ENCODE data around the gene LRRC10B. TPM values are rescaled to one million over a fixed set of nuclear protein-coding genes. Genes with fewer than 3 reads are reported as not detected.

LRRC10B gene
- total and polyA plus RNA-seq, 4 donors: 0.13 to 2.8 (median 1.1) TPM; not detected in 1

- peak; percentile 68 for ATAC-seq (ENCODE audit: low FRiP score)
- peak in 1 of 2 donors; percentile 84 for DNase-seq
- H3K4me3 ChIP-seq (ENCODE audit: low read length in 2 of 2): no peak overlapping the region
- no peaks in the 10 kb centered on the region for H3K9me3 ChIP-seq (ENCODE audit: control insufficient read depth, low read length)
- intact Hi-C loops (cut with DNase I): loop anchor here (1.0 to 10.0 kb wide), 4 partner anchors 40 to 108 kb away; no protein-coding TSS in a partner anchor
- H3K36me3 ChIP-seq (ENCODE audit: control insufficient read depth in 1 of 2, insufficient read depth in 2 of 2, low read length in 1 of 2): no peaks in the 10 kb centered on the region
- H3K27me3 ChIP-seq (ENCODE audit: control insufficient read depth in 1 of 2, insufficient read depth in 2 of 2, low read length in 1 of 2): no peaks in the 10 kb centered on the region
- 9 to 12% methylated on average over 23 of the region's 23 CpGs for WGBS, 2 donors
- no peaks in the 10 kb centered on the region for H3K4me1 ChIP-seq (ENCODE audit: control insufficient read depth in 1 of 2, insufficient read depth in 2 of 2, low read length in 2 of 2)
- no peak overlapping the region for H3K27ac ChIP-seq (ENCODE audit: low read depth in 1 of 2, low read length in 2 of 2)
Observed at GRCh38 chr11:61516675-61517572, 8.4 kb downstream of the LRRC10B start.

DNA sequence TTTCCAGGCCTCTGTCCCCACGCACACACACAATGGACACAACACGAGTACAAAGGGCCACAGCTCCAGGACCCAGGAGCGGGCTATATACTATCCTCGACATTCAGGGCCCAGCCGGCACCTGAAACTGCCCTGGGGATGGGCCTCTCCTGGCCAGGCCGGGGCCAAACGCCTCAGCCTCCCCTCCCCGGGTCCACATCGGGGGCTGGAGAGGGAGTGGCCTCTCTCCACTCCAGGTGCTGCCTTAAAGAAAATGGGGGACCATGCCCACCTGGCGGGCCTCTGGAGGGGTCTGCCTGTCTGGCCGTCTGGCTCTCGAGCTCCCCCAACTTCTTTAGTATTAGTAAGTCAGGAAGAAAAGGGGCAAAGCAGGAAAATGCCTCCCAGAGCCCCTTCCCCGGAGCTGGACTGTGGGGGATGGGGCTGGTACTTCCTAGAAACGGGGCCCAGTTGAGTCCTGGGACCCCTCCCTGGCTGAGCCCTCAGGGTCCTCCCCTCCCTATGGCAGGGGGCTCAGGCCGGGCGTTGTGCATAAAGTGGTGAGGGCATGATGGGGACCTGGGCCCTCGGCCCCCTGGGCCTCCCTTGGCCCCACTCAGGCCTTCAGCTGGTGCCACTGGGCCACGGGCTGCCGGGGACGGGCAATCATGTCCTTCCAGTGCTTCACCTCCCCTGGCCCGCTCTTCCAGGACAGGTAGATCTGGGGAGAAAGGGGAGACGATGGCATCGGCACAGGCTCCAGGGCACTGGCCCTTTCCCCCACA lies 9.7 kb downstream of the LRRC10B start:
- DNase-seq (no peak), ATAC-seq (ENCODE audit: low FRiP score) (no peak)

GRCh38 chr11:61522881-61523280 lies 14.3 kb downstream of the LRRC10B start:
- no peaks in the 10 kb centered on the region for H3K27me3 ChIP-seq (ENCODE audit: control insufficient read depth in 1 of 2, insufficient read depth in 2 of 2, low read length in 1 of 2)
- no peaks in the 10 kb centered on the region for H3K4me1 ChIP-seq (ENCODE audit: control insufficient read depth in 1 of 2, insufficient read depth in 2 of 2, low read length in 2 of 2)
- no peak for DNase-seq
- no peak for ATAC-seq (ENCODE audit: low FRiP score)
- no peak overlapping the region for H3K4me3 ChIP-seq (ENCODE audit: low read length in 2 of 2)
- no peaks in the 10 kb centered on the region for H3K9me3 ChIP-seq (ENCODE audit: control insufficient read depth, low read length)
- no peaks in the 10 kb centered on the region for H3K36me3 ChIP-seq (ENCODE audit: control insufficient read depth in 1 of 2, insufficient read depth in 2 of 2, low read length in 1 of 2)
- 85 to 88% methylated on average over 15 of the region's 15 CpGs for WGBS, 2 donors
- H3K27ac ChIP-seq (ENCODE audit: low read depth in 1 of 2, low read length in 2 of 2): no peak overlapping the region
- intact Hi-C loops (cut with DNase I): no loop called here

More for the DNA sequence above, 9.7 kb downstream of the LRRC10B start:
- Histone ChIP-seq H3K4me3 (ENCODE audit: low read length in 2 of 2) (no peak overlapping the region), H3K4me1 (ENCODE audit: control insufficient read depth in 1 of 2, insufficient read depth in 2 of 2, low read length in 2 of 2) (no peaks in the 10 kb centered on the region), H3K9me3 (ENCODE audit: control insufficient read depth, low read length) (no peaks in the 10 kb centered on the region), H3K27ac (ENCODE audit: low read depth in 1 of 2, low read length in 2 of 2) (no peak overlapping the region), H3K36me3 (ENCODE audit: control insufficient read depth in 1 of 2, insufficient read depth in 2 of 2, low read length in 1 of 2) (no peaks in the 10 kb centered on the region), H3K27me3 (ENCODE audit: control insufficient read depth in 1 of 2, insufficient read depth in 2 of 2, low read length in 1 of 2) (no peaks in the 10 kb centered on the region)
- intact Hi-C loops (cut with DNase I): loop anchor here in 1 of 2 donors (10.0 kb wide), 1 partner anchor 107 kb away; no protein-coding TSS in a partner anchor
- WGBS, 2 donors: 84 to 87% methylated on average over 20 to 23 of the region's 23 CpGs

- DNase-seq: no peak
- WGBS, 2 donors: 84 to 87% methylated on average over 12 of the region's 12 CpGs
- no peak for ATAC-seq (ENCODE audit: low FRiP score)
- Histone ChIP-seq H3K36me3 (ENCODE audit: control insufficient read depth in 1 of 2, insufficient read depth in 2 of 2, low read length in 1 of 2) (no peaks in the 10 kb centered on the region), H3K9me3 (ENCODE audit: control insufficient read depth, low read length) (no peaks in the 10 kb centered on the region), H3K27me3 (ENCODE audit: control insufficient read depth in 1 of 2, insufficient read depth in 2 of 2, low read length in 1 of 2) (no peaks in the 10 kb centered on the region), H3K4me1 (ENCODE audit: control insufficient read depth in 1 of 2, insufficient read depth in 2 of 2, low read length in 2 of 2) (no peaks in the 10 kb centered on the region), H3K4me3 (ENCODE audit: low read length in 2 of 2) (no peak overlapping the region), H3K27ac (ENCODE audit: low read depth in 1 of 2, low read length in 2 of 2) (no peak overlapping the region)
- intact Hi-C loops (cut with DNase I): no loop called here
Observed at GRCh38 chr11:61524446-61524845, 15.9 kb downstream of the LRRC10B start.

- no peak overlapping the region for H3K4me3 ChIP-seq (ENCODE audit: low read length in 2 of 2)
- ATAC-seq (ENCODE audit: low FRiP score): no peak
- H3K27me3 ChIP-seq (ENCODE audit: control insufficient read depth in 1 of 2, insufficient read depth in 2 of 2, low read length in 1 of 2): no peaks in the 10 kb centered on the region
- no peak for DNase-seq
- H3K27ac ChIP-seq (ENCODE audit: low read depth in 1 of 2, low read length in 2 of 2): no peak overlapping the region
- 73 to 80% methylated on average over 19 of the region's 19 CpGs for WGBS, 2 donors
- intact Hi-C loops (cut with DNase I): no loop called here
- H3K4me1 ChIP-seq (ENCODE audit: control insufficient read depth in 1 of 2, insufficient read depth in 2 of 2, low read length in 2 of 2): no peaks in the 10 kb centered on the region
- H3K9me3 ChIP-seq (ENCODE audit: control insufficient read depth, low read length): no peaks in the 10 kb centered on the region
- H3K36me3 ChIP-seq (ENCODE audit: control insufficient read depth in 1 of 2, insufficient read depth in 2 of 2, low read length in 1 of 2): no peaks in the 10 kb centered on the region
Observed at GRCh38 chr11:61524963-61525587, 16.5 kb downstream of the LRRC10B start.

- intact Hi-C loops (cut with DNase I): no loop called here
- no peaks in the 10 kb centered on the region for H3K36me3 ChIP-seq (ENCODE audit: control insufficient read depth in 1 of 2, insufficient read depth in 2 of 2, low read length in 1 of 2)
- no peaks in the 10 kb centered on the region for H3K9me3 ChIP-seq (ENCODE audit: control insufficient read depth, low read length)
- DNase-seq: no peak
- H3K27me3 ChIP-seq (ENCODE audit: control insufficient read depth in 1 of 2, insufficient read depth in 2 of 2, low read length in 1 of 2): no peaks in the 10 kb centered on the region
- H3K27ac ChIP-seq (ENCODE audit: low read depth in 1 of 2, low read length in 2 of 2): no peak overlapping the region
- 90 to 92% methylated on average over 1 of the region's 1 CpG for WGBS, 2 donors
- no peaks in the 10 kb centered on the region for H3K4me1 ChIP-seq (ENCODE audit: control insufficient read depth in 1 of 2, insufficient read depth in 2 of 2, low read length in 2 of 2)
- no peak overlapping the region for H3K4me3 ChIP-seq (ENCODE audit: low read length in 2 of 2)
- ATAC-seq (ENCODE audit: low FRiP score): no peak
Observed at GRCh38 chr11:61526229-61526628, 17.7 kb downstream of the LRRC10B start.

DNA sequence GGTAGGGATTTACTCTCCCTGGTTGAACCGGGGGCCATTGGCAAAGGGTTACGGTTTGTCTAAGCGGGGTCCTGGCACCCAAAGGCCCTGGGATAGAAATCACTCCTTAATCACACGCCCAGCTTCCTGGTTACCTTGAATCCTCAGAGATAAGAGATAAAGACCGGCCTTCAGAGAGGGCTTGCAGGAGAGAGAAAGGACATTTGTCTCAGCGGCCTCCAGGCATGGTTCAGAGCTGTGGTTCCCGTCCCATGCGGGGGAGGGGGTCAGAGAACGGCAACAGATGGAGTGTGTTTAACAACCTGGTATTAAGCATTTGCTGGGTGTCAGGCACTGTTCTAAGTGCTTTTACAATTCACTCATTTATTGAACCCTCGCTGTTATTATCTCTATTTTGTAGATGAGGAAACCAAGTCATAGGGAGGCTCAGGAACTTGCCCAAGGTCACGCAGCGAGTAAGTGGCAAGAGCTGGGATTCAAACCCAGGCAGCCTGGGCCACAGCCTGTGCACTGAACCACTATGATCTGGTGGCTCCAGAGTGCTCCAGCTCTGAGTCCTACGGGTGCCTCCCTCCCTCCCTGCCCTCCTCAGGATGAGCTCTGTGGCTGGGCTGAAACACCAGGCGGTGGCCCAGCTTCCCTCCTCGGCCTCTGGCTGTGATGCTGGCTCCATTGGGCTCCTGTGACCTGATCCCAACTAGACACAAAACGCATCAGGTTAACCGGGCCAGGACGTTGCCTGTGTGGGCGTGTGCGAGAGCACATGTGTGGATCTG lies 18.6 kb downstream of the LRRC10B start:
- no peak overlapping the region for H3K27ac ChIP-seq (ENCODE audit: low read depth in 1 of 2, low read length in 2 of 2)
- no peaks in the 10 kb centered on the region for H3K27me3 ChIP-seq (ENCODE audit: control insufficient read depth in 1 of 2, insufficient read depth in 2 of 2, low read length in 1 of 2)
- no peaks in the 10 kb centered on the region for H3K36me3 ChIP-seq (ENCODE audit: control insufficient read depth in 1 of 2, insufficient read depth in 2 of 2, low read length in 1 of 2)
- intact Hi-C loops (cut with DNase I): no loop called here
- DNase-seq: no peak
- ATAC-seq (ENCODE audit: low FRiP score): no peak
- H3K4me3 ChIP-seq (ENCODE audit: low read length in 2 of 2): no peak overlapping the region
- H3K9me3 ChIP-seq (ENCODE audit: control insufficient read depth, low read length): no peaks in the 10 kb centered on the region
- WGBS, 2 donors: 75 to 78% methylated on average over 20 of the region's 20 CpGs
- no peaks in the 10 kb centered on the region for H3K4me1 ChIP-seq (ENCODE audit: control insufficient read depth in 1 of 2, insufficient read depth in 2 of 2, low read length in 2 of 2)

DNA sequence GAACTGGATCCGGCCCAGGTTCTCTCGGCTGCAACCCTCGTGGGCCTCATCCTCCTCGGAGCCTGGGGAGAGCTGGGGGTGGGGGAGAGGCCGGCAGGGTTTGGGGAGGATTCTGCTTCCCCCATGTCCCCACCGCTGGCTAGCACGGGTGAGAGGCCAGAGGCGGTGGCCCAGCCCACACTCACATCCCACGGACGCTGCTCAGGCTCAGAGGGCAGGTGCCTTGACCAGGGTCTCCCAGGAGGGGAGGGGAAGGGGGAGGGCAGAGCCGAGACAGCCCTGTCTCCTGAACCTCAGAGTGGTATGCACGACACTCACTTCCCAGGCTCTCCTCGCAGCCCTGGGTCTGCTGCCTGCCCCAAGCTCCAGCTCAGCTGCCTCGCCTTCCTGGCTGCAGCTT lies 19.6 kb downstream of the LRRC10B start:
- no peaks in the 10 kb centered on the region for H3K27me3 ChIP-seq (ENCODE audit: control insufficient read depth in 1 of 2, insufficient read depth in 2 of 2, low read length in 1 of 2)
- no peaks in the 10 kb centered on the region for H3K4me1 ChIP-seq (ENCODE audit: control insufficient read depth in 1 of 2, insufficient read depth in 2 of 2, low read length in 2 of 2)
- ATAC-seq (ENCODE audit: low FRiP score): no peak
- 28 to 48% methylated on average over 14 of the region's 14 CpGs for WGBS, 2 donors
- intact Hi-C loops (cut with DNase I): no loop called here
- H3K36me3 ChIP-seq (ENCODE audit: control insufficient read depth in 1 of 2, insufficient read depth in 2 of 2, low read length in 1 of 2): no peaks in the 10 kb centered on the region
- no peaks in the 10 kb centered on the region for H3K9me3 ChIP-seq (ENCODE audit: control insufficient read depth, low read length)
- no peak overlapping the region for H3K27ac ChIP-seq (ENCODE audit: low read depth in 1 of 2, low read length in 2 of 2)
- H3K4me3 ChIP-seq (ENCODE audit: low read length in 2 of 2): no peak overlapping the region
- no peak for DNase-seq
